ENCODE results near the gene OR8J3. TPM values are rescaled to one million over a fixed set of nuclear protein-coding genes. Genes with fewer than 3 reads are reported as not detected.
A peak's percentile ranks its signal among the peaks of the same experiment; 100 is the strongest.
"Not testable (repeated sequence)": the region's sequence is repeated elsewhere in the genome, so short reads cannot be mapped to it uniquely, and the experiment has no call there.

Gene OR8J3, protein sequence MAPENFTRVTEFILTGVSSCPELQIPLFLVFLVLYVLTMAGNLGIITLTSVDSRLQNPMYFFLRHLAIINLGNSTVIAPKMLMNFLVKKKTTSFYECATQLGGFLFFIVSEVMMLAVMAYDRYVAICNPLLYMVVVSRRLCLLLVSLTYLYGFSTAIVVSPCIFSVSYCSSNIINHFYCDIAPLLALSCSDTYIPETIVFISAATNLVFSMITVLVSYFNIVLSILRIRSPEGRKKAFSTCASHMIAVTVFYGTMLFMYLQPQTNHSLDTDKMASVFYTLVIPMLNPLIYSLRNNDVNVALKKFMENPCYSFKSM
- not detected for total RNA-seq
- long read RNA-seq, donor 1, result 0 reads
- long read RNA-seq, donor 2, result 0 reads

DNA sequence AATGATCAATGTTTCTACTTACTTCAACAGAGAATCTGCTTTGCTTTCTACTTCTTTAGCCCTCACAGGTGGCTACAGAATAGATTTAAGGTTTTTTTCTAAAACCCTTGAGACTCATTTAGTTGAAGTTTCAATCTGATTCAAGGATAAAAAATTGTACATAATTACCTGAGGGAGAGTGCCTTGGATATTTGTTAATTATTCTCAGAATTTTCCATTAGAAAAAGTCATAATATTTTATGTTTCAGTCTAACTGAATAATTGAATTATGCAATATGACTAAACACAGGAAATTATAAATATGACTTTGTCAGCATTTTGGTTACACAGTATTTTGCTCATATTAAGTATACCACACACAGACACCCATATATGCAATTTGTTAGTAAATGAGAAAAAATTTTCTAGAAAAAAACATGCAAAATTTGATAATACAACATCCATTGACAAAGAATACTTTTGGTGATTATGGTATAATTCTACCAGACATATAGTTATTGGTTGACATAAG, at the start of gene OR8J3:
TSS of gene OR8J3 (minus strand) at position 51 of the 511 bp plus-strand sequence. CDS start 2,483 bp downstream, outside the sequence.
- intact Hi-C loops (cut with DNase I), result no loop called here
- DNase-seq (ENCODE audit: low spot score), result no peak

DNA sequence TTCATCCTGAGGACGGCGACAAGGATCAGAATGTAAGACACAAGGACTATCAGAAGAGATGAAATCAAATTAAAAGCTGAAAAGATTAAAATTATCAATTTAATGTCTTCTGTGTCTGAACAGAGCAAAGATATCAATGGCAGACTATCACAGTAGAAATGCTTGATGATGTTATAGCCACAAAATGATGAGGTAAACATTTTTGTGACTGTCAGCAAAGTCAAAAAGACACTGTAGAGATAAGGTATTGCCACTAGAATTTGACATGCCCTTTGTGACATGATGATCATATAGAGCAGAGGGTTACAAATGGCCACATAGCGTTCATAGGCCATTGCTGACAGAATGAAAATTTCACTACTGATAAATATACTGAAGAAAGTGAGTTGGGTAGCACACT, 48.6 kb upstream of the OR8J3 start:
- intact Hi-C loops (cut with DNase I), result no loop called here
- no peak for DNase-seq (ENCODE audit: low spot score)

DNA sequence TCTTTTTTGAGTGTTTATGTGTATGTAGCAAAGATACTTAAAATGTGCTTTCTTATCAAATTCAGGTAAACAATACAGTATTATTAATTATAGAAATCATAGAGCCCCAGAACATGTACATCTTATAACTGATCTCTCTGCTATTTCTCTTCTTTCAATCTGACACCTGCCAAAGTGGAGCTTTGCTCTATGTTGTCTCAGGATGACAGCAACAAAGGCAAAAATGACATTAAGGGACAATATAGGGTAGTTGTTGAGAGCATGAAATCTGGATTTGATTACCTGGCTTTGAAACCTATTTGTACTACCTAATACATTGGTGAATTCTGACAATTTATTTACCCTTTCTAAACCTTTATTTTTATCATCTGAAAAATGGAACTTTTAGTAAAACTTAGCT, 43.5 kb upstream of the OR8J3 start:
- no peak for DNase-seq (ENCODE audit: low spot score)
- intact Hi-C loops (cut with DNase I), result no loop called here

DNA sequence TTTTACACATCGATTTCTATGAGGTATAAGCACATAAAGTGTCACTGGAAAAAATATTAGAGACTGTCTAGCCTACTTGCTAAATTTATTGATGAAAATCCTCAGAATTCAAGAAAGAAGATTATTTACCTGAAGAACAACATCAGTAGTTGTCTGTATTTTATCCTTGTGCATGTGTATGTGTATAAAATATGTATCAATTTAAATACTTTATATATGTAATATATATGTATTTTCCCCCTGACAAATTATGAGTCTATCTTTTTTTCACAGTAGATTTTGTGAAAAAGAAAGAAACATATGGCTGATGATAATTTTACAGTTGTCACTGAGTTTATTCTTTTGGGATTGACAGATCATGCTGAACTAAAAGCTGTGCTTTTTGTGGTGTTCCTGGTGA, 36.3 kb upstream of the OR8J3 start, which contains the start of gene OR5J2:
TSS of gene OR5J2 (plus strand) at position 301 of the 400 bp plus-strand sequence. CDS start at position 301, 0 bp downstream.
- intact Hi-C loops (cut with DNase I), result no loop called here
- no peak for DNase-seq (ENCODE audit: low spot score)

DNA sequence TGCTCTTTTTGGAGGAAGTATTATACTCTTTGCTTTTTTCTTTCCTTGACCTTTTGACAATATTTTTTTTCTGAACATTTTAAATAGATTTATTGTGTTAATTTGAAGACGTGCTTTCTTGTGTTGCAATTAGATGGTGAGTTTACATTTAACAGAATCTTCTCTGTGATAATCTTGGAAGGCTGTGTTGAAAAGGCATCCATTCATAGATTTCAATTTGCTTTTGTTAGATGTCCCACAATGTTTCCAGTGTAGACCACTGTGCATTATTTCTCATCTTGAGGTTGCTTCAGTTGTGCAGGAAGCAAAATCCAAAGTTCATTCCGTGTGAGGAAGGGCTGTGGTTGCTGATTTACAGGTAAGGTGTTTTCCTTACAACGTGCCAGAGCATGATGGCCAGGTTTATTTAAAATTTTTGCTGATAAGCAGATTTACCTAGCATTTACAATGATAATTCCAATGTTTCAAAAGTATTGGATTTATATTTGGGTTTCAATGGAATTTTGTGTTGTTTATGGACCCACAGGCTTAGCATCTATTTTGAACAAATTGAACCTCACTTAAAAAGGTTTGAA, 32.3 kb upstream of the OR8J3 start:
- no peak for DNase-seq (ENCODE audit: low spot score)
- intact Hi-C loops (cut with DNase I), result no loop called here

DNA sequence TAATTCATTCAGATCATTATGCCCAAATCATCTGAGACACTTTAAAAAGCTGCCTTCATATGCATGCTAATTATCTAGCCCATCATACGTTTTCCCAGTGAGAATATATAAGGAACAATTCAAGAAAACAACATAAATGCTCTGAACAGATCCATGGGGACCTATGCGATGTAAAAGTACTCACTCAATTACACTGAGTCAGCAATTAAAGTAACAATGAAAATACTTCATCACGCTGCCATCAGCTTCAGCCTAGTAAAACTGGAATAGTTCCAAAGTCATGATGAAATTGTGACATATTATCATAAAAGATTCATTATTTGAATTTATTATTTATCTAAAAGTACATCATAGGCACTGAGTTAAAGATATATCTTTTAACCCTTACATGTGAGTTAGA, 23.8 kb upstream of the OR8J3 start:
- no peak for DNase-seq (ENCODE audit: low spot score)
- intact Hi-C loops (cut with DNase I), result no loop called here

DNA sequence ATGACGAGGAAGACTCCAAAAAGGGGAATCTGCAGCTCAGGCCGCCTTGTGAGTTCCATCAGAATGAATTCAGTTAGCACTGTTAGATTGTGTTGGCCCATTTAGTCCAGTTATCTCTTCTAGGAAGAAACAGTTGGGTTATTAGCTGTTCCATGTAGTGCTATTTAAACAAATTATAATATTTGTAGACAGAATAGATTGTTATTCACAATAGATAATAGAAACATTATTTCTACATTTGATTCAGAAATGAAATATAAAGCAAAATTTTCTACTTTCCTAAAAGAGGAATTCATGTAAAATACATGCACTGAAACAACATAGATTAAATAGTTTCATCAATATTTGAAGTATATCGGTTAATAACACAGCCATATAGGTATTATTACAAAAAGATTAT, 20.2 kb upstream of the OR8J3 start, which contains the start of gene OR8K5:
TSS of gene OR8K5 (minus strand) at position 101 of the 400 bp plus-strand sequence. CDS start at position 101, 0 bp downstream.
- intact Hi-C loops (cut with DNase I), result no loop called here

DNA sequence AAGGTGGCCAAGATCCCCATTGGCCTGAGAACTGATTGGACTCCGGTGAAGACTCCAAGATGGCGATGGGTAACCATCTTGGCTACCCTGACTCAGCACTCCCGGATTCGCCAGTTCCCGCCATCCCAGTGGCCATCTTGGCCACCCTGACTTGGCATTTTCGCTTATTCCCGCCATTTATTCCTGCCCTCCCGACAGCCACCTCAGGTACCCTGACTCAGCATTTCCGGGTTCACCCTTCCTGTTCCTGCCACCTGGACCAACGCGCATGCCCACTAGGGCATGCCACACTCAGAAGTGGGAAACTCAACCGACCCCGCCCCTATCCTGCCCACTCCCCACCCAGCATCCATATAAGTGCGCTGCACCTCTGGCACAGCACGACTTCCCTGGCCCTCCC, 12.3 kb upstream of the OR8J3 start:
- intact Hi-C loops (cut with DNase I), result no loop called here
- no peak for DNase-seq (ENCODE audit: low spot score)

More for the DNA sequence above, 20.2 kb upstream of the OR8J3 start, which contains the start of gene OR8K5:
- DNase-seq (ENCODE audit: low spot score), result no peak

DNA sequence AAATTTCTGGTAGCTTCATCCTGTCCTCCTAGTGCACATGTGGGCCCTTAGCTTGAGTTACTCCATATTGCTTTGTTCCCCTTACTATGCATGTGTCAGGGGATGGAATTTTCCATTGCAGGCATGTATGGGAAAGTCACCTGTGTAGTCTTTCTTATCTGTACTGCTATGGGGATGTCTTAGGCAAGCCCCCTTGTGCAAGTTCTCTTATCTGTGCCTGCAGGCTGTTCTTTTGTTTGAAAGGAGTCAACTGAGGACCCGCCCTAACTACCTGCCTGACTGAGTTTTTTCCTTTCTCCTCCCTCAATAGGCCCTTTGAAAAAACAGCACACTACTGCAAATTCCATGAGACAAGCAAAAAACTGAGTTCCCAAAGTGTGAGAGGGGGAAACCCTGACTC, 11.4 kb upstream of the OR8J3 start:
- no peak for DNase-seq (ENCODE audit: low spot score)
- intact Hi-C loops (cut with DNase I), result no loop called here

DNA sequence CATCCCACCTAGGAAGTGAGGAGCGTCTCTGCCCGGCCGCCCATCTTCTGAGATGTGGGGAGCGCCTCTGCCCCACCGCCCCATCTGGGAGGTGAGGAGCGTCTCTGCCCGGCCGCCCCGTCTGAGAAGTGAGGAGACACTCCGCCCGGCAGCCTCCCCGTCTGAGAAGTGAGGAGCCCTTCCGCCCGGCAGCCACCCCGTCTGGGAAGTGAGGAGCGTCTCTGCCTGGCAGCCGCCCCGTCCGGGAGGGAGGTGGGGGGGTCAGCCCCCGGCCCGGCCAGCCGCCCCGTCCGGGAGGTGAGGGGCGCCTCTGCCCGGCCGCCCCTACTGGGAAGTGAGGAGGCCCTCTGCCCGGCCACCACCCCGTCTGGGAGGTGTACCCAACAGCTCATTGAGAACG, 3.7 kb upstream of the OR8J3 start:
- peak; percentile 53 for DNase-seq (ENCODE audit: low spot score)
- intact Hi-C loops (cut with DNase I), result not testable (repeated sequence)

DNA sequence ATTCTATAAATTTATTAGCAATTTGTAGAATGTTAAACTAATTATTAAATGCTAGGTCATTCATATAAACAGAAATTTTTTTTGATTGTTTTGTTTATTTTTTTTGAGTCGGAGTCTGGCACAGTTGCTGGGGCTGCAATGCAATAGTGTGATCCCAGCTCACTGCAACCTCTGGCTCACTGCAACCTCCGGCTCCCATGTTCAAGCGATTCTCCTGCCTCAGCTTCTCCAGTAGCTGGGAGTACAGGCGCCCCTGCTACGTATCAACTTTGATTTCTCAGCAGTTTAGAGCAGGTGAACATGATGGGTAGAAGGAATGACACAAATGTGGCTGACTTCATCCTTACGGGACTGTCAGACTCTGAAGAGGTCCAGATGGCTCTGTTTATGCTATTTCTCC, 17.9 kb downstream of the OR8J3 start, which contains the start of gene OR8H3:
TSS of gene OR8H3 (plus strand) at position 301 of the 400 bp plus-strand sequence. CDS start at position 301, 0 bp downstream.
- intact Hi-C loops (cut with DNase I), result no loop called here
- no peak for DNase-seq (ENCODE audit: low spot score)

DNA sequence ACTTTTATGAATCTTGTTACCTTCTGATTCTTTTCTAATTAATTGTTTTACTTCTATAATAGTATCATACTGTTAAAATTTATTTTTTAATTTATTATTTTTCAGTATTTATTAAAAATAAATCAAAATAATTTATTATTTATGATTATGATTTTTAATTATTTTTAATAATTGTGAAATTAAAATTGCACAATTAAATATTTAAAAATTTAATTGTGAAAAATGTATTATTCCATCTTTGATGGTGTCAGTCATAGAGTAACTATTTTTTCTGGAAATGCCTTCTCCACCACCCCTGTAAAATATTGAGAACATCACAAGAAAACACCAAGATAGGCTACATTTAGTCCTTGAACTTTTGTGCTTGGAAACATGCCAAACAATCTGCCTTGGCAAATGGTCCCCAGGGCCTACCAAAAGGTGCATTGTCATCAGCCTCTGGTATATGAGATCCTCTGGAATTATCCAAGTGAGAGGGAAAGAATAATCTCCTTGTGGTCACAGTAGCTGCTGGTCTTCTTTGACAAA, 36.7 kb downstream of the OR8J3 start, which contains the start of gene OR8H2:
TSS of gene OR8H2 (plus strand) at position 478 of the 528 bp plus-strand sequence. CDS start 1,356 bp downstream, outside the sequence.
- DNase-seq (ENCODE audit: low spot score), result no peak
- intact Hi-C loops (cut with DNase I), result no loop called here

DNA sequence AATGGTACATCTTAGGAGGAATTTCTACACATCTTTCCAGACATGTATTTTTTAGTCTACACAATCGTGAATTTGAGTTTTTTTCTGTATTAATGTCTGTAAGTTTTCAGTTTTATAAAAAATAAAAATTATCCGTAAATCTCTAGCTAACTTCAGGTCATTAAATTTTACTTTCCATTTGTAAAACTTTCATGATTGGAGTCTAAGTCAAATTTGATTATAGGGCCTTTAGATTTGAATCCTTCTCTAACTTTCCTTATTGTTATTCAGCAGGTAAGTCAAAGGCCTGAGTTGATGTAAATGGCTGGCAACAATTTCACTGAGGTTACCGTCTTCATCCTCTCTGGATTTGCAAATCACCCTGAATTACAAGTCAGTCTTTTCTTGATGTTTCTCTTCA, 47.0 kb downstream of the OR8J3 start, which contains the start of gene OR8I2:
TSS of gene OR8I2 (plus strand) at position 301 of the 400 bp plus-strand sequence. CDS start at position 301, 0 bp downstream.
- intact Hi-C loops (cut with DNase I), result no loop called here
- DNase-seq (ENCODE audit: low spot score), result no peak

DNA sequence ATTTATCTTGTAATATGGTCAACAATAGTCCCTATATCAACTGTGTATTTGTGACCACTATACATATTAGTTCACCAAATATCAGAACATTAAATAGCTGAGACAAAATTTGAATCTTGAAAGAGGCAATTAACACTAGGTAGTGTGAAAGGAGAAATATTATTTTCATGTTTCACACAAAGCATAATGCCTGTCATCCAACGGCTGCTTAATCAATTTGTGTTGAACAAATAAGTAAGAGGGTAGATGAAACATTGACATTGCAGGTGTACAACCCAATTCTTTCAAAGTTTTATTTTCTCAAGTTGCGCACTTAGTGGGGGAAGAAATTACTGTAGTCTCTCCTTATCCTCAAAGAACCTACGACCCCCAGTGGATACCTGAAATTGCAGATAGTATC, 50.3 kb downstream of the OR8J3 start:
- intact Hi-C loops (cut with DNase I), result no loop called here
- DNase-seq (ENCODE audit: low spot score), result no peak

Other genes starting within 250 kb of the OR8J3 start
- not detected for gene OR5W2, start 225.6 kb downstream of the OR8J3 start, total RNA-seq
- not detected for gene OR5I1, start 203.8 kb downstream of the OR8J3 start, total RNA-seq
- not detected for gene OR10AG1, start 170.3 kb downstream of the OR8J3 start, total RNA-seq
- not detected for gene OR5F1, start 145.6 kb downstream of the OR8J3 start, total RNA-seq
- gene OR5AS1, start 112.5 kb downstream of the OR8J3 start, total RNA-seq, result not detected
- not detected for gene OR8I2, start 46.9 kb downstream of the OR8J3 start, total RNA-seq
- not detected for gene OR8H2, start 36.5 kb downstream of the OR8J3 start, total RNA-seq
- not detected for gene OR8H3, start 17.8 kb downstream of the OR8J3 start, total RNA-seq
- not detected for gene OR8K5, start 20.1 kb upstream of the OR8J3 start, total RNA-seq
- gene OR5J2, start 36.4 kb upstream of the OR8J3 start, total RNA-seq, result not detected
- gene OR5T2, start 94.1 kb upstream of the OR8J3 start, total RNA-seq, result not detected
- not detected for gene OR5T3, start 112.1 kb upstream of the OR8J3 start, total RNA-seq
- not detected for gene OR5T1, start 134.0 kb upstream of the OR8J3 start, total RNA-seq
- not detected for gene OR8H1, start 152.1 kb upstream of the OR8J3 start, total RNA-seq
- not detected for gene OR8K3, start 174.9 kb upstream of the OR8J3 start, total RNA-seq
- not detected for gene OR8K1, start 205.8 kb upstream of the OR8J3 start, total RNA-seq
- gene OR8J1, start 214.1 kb upstream of the OR8J3 start, total RNA-seq, result not detected
- gene OR8U1, start 235.4 kb upstream of the OR8J3 start, total RNA-seq, result not detected

Data from posterior vena cava (tissue), 2 donors.